ENCODE data around the gene GLP1R. TPM values are rescaled to one million over a fixed set of nuclear protein-coding genes. Genes with fewer than 3 reads are reported as not detected.

The GLP1R gene
- total and polyA plus RNA-seq, 2 donors from 2014 or later, result 0.13 to 0.22 TPM

- Histone ChIP-seq H3K36me3 (ENCODE audit: control insufficient read depth in 2 of 3, insufficient read depth in 3 of 3, low read length in 3 of 3) (no peaks in the 10 kb centered on the region), H3K9me3 (ENCODE audit: control insufficient read depth in 2 of 3, insufficient read depth in 1 of 3, low read length in 3 of 3) (peaks cover 0 to 2% (median 0%) of the 10 kb centered on the region in 3 donors), H3K4me1 (ENCODE audit: control insufficient read depth in 2 of 3, insufficient read depth in 2 of 3, low read depth in 1 of 3, low read length in 3 of 3) (no peaks in the 10 kb centered on the region), H3K27me3 (ENCODE audit: control insufficient read depth, insufficient read depth, low read length) (no peaks in the 10 kb centered on the region), H3K9ac (ENCODE audit: low read length in 3 of 3) (no peak overlapping the region), H3K4me3 (ENCODE audit: low read length in 3 of 3) (no peak overlapping the region), H3K27ac (ENCODE audit: low read depth in 2 of 2, low read length in 2 of 2) (no peak overlapping the region)
- DNase-seq, result peak in 1 of 5 donors; percentile 7
- intact Hi-C loops (cut with DNase I), result no loop called here
- no peak for TF ChIP-seq CTCF (IDR thresholded peaks at IDR 0.05; ENCODE audit: borderline replicate concordance, extremely low read depth, insufficient read depth)
- FAIRE-seq, result no peak
Measured at GRCh38 chr6:39072830-39073229, 24.2 kb downstream of the GLP1R start.

GRCh38 chr6:39073471-39074355 lies 25.1 kb downstream of the GLP1R start:
- Histone ChIP-seq H3K9ac (ENCODE audit: low read length in 3 of 3) (no peak overlapping the region), H3K27me3 (ENCODE audit: control insufficient read depth, insufficient read depth, low read length) (no peaks in the 10 kb centered on the region), H3K9me3 (ENCODE audit: control insufficient read depth in 2 of 3, insufficient read depth in 1 of 3, low read length in 3 of 3) (peaks cover 0 to 2% (median 0%) of the 10 kb centered on the region in 3 donors), H3K36me3 (ENCODE audit: control insufficient read depth in 2 of 3, insufficient read depth in 3 of 3, low read length in 3 of 3) (no peaks in the 10 kb centered on the region), H3K4me1 (ENCODE audit: control insufficient read depth in 2 of 3, insufficient read depth in 2 of 3, low read depth in 1 of 3, low read length in 3 of 3) (no peaks in the 10 kb centered on the region), H3K4me3 (ENCODE audit: low read length in 3 of 3) (no peak overlapping the region), H3K27ac (ENCODE audit: low read depth in 2 of 2, low read length in 2 of 2) (no peak overlapping the region)
- DNase-seq (no peak), FAIRE-seq (no peak)
- no peak for TF ChIP-seq CTCF (IDR thresholded peaks at IDR 0.05; ENCODE audit: borderline replicate concordance, extremely low read depth, insufficient read depth)
- intact Hi-C loops (cut with DNase I), result no loop called here

- H3K4me3 ChIP-seq (ENCODE audit: low read length in 3 of 3), result no peak overlapping the region
- H3K4me1 ChIP-seq (ENCODE audit: control insufficient read depth in 2 of 3, insufficient read depth in 2 of 3, low read depth in 1 of 3, low read length in 3 of 3), result no peaks in the 10 kb centered on the region
- H3K36me3 ChIP-seq (ENCODE audit: control insufficient read depth in 2 of 3, insufficient read depth in 3 of 3, low read length in 3 of 3), result no peaks in the 10 kb centered on the region
- H3K9ac ChIP-seq (ENCODE audit: low read length in 3 of 3), result no peak overlapping the region
- H3K9me3 ChIP-seq (ENCODE audit: control insufficient read depth in 2 of 3, insufficient read depth in 1 of 3, low read length in 3 of 3), result peaks cover 0 to 2% (median 0%) of the 10 kb centered on the region in 3 donors
- FAIRE-seq (no peak), DNase-seq (no peak)
- no peak for TF ChIP-seq CTCF (IDR thresholded peaks at IDR 0.05; ENCODE audit: borderline replicate concordance, extremely low read depth, insufficient read depth)
- no peaks in the 10 kb centered on the region for H3K27me3 ChIP-seq (ENCODE audit: control insufficient read depth, insufficient read depth, low read length)
- H3K27ac ChIP-seq (ENCODE audit: low read depth in 2 of 2, low read length in 2 of 2), result no peak overlapping the region
- intact Hi-C loops (cut with DNase I), result no loop called here
Measured at GRCh38 chr6:39074486-39074885, 25.9 kb downstream of the GLP1R start.
